Suppressor macrophage treated with lipopolysaccharide for 4 hours (primary cell): ENCODE data around the gene GNAT2.
"Not testable (repeated sequence)": the region's sequence is repeated elsewhere in the genome, so short reads cannot be mapped to it uniquely, and the experiment has no call there.

Experiments
- DNase-seq: peaks from one replicate; pipeline ENCODE4 v3.0.0-alpha.2; 2020

GNAT2 gene

DNA sequence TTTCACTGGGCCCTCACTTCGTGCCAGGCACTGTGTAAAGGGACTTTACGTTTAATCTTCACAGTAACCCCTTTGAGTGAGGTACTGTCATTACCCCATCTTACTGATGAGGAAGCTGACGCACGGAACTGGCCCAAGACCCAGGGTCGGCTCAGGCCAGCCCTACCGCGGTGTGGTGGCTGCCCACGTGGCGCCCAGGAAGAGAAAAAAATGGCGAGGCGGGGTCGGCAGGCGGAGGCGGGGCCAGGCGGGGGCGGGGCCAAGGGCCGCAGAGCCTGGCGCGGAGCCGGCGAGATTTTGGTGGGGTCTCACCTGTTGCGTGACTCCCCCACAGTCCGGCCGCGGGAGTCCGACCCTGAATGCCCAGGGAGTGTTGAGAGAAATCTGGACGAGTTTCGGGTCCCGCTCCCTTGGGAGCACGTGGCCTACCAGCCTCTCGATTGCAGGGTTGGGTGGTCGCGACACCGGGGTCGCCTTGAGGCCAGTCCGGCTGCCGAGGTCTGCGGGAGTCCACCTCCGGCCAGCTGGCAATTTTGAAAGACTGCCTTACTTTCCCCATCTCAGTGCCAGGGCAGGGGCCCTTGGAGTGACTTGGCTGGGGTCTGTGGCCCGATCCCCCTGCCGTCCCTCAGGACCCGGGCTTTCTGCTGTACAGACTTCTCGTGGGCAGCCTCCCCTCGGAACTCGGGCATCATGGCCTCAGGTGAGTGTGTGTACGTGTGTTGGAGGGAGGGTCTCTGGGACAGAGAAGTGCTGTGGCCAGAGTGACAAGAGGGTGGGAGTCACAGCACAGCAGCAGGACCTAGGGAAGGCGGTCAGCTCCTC, at the start of gene GNAT2, which contains the start of gene AMPD2:
Gene GNAT2, minus strand, starts transcription at position 41 of the 825 bp plus-strand sequence. CDS start 6,746 bp downstream, outside the sequence.
Gene AMPD2, plus strand, starts transcription at position 262 of the 825 bp plus-strand sequence. CDS start 1,339 bp downstream, outside the sequence.
- DNase-seq = peak; percentile 95

- DNase-seq = no peak
Observed at GRCh38 chr1:109668123-109668775, 48.8 kb upstream of the GNAT2 start.

DNA sequence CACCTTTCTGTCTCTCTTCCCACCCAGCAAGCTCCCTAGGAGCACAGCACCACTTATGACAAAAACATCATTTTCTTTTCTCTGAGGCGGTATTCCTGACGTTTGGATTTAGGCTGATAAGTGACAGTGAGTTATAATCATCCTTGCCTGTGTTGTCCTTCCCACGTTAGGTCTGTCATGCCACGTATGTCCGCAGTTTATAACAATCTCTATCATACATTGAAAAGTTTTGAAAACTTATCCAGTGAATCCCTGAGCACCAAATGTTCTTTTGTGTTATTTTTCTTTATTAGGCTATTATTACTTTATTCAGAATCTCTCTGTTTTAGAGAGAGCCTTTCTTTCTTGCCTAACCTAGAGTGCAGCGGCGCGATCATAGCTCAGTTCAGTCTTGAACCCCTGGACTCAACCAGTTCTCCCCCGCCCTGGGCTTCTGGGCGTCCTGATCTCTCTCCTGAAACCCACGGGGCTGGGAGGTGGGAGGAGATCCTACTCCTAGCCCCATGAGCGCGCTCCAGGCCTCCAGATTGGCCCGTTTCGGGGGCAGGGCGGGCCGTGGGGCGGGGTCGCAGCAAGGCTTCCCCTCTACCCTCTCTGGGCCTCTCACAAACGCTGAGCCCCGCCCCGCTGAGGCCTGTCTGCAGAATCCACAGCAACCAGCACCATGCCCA, 48.2 kb upstream of the GNAT2 start, which contains the start of gene GSTM2:
Gene GSTM2, plus strand, starts transcription at position 606 of the 671 bp plus-strand sequence. Its CDS starts 59 bp downstream, at position 665.
- DNase-seq = peak; percentile 65

DNA sequence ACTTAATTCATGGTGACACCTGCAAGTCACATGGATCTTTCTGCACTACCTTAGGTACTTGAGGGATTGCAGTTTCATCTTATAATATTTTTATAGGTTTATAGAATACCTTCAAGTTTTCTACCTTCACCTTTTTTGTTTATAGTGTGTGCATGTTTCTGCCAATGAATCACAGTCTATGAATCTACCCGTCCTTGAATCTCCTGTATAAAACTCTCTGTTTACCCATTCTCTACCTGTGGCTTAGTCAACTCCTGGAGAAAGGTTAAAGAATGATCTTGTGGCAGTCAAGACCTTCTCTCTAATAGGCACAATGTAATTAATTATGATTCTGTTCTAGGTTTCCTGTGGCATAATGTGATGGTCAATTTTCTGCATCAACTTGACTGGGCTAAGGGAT, 45.3 kb upstream of the GNAT2 start:
- DNase-seq = no peak

DNA sequence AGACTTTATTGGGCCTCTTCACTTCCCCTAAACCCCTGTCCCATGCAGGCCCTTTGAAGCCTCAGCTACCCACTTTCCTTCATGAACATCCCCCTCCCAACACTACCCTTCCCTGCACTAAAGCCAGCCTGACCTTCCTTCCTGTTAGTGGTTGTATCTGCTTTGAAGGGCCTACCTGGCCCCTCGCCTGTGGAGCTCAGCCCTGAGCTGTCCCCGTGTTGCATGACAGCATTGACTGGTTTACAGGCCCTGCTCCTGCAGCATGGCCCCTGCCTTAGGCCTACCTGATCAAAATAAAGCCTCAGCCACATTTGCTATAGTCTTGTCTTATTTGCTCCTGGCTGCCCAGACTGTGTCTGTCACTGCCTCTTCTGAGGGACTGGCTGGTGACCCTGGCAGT, 42.0 kb upstream of the GNAT2 start:
- DNase-seq = no peak

DNA sequence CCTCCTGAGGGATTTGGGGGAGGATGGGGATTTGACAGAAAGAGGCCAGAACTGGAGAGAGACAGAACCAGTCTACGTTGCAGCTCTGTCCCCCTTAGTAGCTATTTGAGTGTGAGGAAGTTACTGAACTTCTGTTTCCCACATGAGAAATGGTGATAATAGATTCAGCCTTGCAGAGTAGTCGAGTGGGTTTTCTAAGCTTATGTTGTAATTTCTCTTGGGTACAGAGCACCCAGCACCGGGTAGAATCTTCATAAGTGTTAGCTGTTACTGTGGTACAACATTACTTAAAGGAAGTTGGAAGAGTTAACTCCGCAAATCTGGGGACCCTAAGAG, 41.2 kb upstream of the GNAT2 start:
- DNase-seq = not testable (repeated sequence)

DNA sequence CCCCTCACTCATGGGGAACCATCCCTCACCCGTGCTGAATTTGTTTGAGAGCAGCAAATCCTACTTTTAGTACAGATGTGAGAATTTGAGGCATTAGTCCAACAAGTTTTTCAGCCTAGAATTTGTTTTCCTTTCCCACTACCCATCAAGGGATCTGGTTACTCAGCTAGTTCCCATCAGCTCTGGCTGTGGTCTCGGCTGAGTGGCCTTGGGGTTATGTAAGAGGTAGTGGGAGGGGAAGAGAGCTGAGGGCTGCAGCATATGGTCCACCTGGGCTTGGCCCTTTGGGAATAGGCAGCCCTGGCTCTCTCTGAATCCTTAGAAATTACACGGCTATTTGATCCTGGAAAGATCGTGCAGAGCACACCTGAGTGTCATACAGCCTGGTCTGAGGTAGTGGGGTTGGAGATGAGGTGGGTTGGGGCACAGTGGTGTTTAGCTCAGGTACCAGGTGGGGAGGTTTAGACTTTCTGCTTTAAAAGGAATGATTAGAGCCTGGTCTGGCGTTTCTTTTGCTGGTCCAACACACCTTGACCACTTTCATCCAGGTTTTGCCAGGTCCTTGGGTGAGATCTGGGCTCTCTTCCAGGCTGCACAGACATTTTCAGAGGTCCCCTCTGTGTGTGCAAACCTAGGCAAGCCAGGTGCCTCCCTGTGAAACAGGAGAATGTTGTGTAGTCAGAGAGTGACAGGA, 40.7 kb upstream of the GNAT2 start:
- DNase-seq = peak; percentile 28

DNA sequence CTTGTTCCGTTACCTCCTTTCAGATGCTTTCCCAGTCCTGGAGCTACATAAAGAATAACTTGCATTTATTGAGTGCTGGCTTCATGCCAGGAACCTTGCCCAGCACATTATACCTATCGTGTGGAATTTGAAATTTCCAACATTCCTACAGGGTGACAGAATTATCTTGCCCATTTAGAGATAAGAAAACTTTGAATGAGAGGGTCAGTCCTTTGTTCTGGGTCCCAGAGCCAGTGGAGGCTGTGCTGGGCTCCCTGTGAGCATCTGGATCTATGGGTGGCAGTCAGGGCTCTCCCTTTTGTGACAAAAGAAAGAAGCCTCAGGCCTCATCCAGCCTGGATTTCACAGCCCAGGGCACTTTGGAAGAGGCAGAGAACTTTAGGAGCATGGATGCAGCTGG, 39.7 kb upstream of the GNAT2 start:
- DNase-seq = no peak

GRCh38 chr1:109658533-109659042, 39.2 kb upstream of the GNAT2 start:
- no peak for DNase-seq

- DNase-seq = no peak
Observed at GRCh38 chr1:109657970-109658369, 38.6 kb upstream of the GNAT2 start.

- DNase-seq = no peak
Observed at GRCh38 chr1:109657395-109657794, 38.0 kb upstream of the GNAT2 start.

DNA sequence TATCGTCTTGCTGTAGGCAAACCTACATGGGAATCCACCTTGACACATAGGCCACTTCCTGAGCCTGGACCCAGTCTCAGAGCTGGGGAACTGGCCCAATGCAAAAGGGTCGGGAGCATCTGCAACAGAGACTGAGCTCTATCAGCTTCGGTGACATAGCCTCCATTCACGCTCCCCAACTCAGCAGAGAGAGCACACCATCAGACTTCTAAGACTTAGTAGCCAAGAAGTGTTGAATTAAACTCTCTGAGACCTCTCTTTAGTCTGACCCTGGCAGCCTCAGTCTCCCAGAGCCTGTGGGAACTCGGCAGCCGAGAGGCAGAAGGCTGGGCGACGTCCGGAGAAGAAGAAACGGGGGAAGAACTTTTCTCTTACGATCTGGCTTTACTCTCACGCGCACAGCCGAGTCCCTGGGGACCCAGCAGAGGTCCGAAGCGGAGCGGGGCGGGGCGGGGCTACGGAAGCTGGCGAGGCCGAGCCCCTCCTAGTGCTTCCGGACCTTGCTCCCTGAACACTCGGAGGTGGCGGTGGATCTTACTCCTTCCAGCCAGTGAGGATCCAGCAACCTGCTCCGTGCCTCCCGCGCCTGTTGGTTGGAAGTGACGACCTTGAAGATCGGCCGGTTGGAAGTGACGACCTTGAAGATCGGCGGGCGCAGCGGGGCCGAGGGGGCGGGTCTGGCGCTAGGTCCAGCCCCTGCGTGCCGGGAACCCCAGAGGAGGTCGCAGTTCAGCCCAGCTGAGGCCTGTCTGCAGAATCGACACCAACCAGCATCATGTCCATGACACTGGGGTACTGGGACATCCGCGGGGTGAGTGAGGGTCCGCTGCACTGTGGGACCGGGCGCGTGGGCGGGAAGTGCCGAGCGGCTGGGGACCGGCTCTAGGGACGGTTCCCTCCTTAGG, 36.5 kb upstream of the GNAT2 start, which contains the start of gene GSTM4:
Gene GSTM4, plus strand, starts transcription at position 485 of the 905 bp plus-strand sequence. Its CDS starts 291 bp downstream, at position 776.
- DNase-seq = peak; percentile 74

GRCh38 chr1:109654519-109654918, 35.1 kb upstream of the GNAT2 start:
- no peak for DNase-seq

GRCh38 chr1:109653306-109653705, 33.9 kb upstream of the GNAT2 start:
- DNase-seq = no peak

GRCh38 chr1:109652402-109652801, 33.0 kb upstream of the GNAT2 start:
- DNase-seq = no peak

DNA sequence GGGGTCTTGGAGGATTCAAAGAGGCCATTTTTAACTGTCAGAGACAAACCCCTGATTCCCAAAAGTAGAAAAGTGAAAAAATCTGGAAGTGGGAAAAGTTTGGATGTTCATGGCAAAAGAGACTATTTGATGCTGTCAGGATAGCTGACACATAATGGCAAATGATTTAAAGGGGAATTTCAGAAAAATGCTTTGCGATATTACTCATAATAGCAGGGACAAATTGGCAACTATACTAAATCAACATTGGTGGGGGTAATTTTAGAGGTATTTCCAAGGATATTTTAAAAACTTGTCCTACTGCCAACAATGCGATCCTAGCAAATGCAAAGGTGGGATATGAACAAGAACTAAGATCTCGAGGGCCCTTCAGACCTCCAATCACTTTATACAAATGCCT, 31.2 kb upstream of the GNAT2 start:
- DNase-seq = no peak

- peak; percentile 32 for DNase-seq
Observed at GRCh38 chr1:109649491-109649914, 30.1 kb upstream of the GNAT2 start.

DNA sequence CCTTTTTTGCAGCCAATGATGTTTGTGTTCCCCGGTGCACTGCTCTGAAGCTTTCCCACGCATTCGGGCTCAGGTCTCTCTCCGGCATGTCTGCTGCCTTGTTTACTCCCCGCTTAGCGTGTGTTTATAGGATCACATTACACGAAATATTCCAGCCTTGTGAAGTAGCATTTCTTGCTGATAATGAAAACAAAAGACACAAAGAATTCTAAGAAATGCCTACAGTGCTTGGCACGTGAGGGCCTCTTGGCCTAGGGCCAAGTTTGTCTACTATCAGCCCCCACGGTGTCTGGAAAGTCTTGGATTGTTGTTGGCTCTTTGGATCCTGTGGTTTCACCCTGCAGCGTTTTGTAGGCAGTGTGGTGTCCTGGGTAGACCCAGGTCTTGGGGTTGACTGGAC, 25.3 kb upstream of the GNAT2 start:
- no peak for DNase-seq

DNA sequence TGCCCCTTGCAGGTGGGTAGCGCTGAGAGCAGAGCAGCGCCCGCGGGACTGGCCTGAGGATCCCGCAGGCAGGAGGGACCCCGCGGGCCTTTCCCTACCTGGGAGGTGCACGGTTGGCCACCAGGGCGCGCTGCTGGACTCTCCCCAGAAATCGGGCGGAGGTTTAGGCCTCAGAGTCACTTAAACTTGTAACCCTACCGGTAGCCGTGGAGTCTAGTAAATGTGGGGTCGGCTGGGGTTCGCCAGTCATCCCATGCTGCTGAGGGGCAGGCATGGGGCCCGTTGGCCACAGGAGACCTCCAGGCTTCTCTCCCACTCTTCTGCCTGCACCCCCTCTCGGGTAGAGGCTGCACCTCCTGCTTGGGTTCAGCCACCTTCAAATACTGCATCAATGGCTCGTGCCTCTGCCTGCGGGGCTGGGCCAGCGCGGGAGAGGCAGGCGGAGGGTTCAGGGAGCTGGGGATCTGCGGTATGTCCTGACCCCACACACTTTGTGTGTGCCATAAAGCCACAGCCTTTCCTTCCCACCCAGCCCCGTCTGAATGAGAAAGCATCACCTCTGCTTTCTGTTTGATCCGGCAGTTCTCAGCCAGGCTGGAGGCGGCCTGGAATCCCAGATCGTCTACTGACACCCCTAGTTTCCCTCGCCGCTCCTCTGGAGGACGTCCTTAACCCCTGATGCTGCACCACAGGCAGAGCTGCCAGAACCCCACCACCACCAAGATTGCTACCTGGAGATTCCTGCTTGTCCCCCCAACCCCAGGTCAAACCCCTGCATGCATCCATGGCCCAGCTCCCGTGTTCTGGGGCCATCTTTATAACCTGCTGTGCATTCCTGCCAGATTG, 24.2 kb upstream of the GNAT2 start:
- DNase-seq = peak; percentile 84

DNA sequence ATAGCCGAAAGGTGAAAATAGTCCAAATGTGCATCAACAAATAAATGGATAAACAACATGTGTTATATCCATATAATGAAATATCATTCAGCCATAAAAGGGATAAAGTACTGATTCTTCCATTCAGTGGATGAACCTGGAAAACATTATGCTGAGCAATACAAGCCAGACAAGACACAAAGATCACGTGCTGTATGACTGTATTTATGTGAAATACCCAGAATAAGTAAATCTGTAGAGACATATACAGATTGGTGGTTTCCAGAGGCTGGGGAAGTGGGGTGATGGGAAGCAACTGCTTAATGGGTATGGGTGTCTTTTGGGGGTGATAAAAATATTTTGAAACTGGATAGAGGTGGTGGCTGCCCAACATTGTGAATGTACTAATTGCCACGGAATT, 23.2 kb upstream of the GNAT2 start:
- DNase-seq = peak; percentile 59
